ENCODE data around the gene COL12A1. TPM values are rescaled to one million over a fixed set of nuclear protein-coding genes. Genes with fewer than 3 reads are reported as not detected.

The COL12A1 gene
- total and polyA plus RNA-seq, 8 donors, result 23.1 to 74.3 (median 31.5) TPM

DNA sequence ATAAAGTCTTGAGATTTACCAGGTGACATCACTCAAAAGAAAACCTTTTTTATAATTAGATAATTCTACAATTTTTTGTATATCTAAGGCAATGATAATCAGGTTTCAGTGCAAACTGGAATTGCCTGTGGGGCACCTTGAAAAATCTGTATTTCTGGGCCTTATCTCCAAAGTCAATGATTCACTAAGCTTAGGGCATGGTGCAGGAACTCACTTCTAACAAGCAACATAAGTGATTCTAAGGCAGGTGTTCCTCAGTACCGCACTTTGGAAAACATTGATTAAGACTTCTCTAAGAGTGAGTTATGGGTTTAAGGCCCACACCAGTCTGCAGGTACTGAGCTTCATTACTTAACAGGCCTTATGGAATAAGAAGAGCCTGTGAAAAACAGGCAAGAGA is 115.3 kb downstream of the COL12A1 start:
- intact Hi-C loops (cut with DNase I), result no loop called here
- H3K9me3 ChIP-seq, result no peaks in the 10 kb centered on the region
- TF ChIP-seq, protein P1, sequence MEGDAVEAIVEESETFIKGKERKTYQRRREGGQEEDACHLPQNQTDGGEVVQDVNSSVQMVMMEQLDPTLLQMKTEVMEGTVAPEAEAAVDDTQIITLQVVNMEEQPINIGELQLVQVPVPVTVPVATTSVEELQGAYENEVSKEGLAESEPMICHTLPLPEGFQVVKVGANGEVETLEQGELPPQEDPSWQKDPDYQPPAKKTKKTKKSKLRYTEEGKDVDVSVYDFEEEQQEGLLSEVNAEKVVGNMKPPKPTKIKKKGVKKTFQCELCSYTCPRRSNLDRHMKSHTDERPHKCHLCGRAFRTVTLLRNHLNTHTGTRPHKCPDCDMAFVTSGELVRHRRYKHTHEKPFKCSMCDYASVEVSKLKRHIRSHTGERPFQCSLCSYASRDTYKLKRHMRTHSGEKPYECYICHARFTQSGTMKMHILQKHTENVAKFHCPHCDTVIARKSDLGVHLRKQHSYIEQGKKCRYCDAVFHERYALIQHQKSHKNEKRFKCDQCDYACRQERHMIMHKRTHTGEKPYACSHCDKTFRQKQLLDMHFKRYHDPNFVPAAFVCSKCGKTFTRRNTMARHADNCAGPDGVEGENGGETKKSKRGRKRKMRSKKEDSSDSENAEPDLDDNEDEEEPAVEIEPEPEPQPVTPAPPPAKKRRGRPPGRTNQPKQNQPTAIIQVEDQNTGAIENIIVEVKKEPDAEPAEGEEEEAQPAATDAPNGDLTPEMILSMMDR (IDR thresholded peaks at IDR 0.05), result no peak
- ATAC-seq, result no peak
- no peaks in the 10 kb centered on the region for H3K4me1 ChIP-seq
- H3K27ac ChIP-seq, result no peak overlapping the region
- H3K36me3 ChIP-seq, result no peaks in the 10 kb centered on the region
- H3K27me3 ChIP-seq, result peaks cover 0 to 4% of the 10 kb centered on the region in 2 donors
- DNase-seq, result peak in 1 of 4 donors; percentile 22
- H3K4me3 ChIP-seq, result no peak overlapping the region

DNA sequence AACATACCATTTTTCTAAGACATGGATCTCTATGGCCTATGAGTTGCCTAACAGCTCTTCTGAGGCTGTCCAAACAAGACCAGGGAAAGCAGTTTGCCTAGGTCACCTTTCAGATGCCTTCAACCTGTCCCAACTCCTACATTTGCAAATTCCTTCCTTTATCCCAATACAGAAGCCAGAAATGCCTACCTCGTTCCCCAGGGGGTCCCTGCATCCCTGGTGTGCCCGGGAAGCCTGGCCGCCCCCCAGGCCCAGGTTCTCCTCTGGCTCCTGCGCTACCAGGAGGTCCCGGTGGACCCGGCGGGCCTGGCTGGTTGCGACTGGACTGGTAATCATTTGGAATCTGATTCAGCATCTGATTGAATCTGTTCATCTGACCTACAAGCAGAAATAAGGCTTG is 115.9 kb downstream of the COL12A1 start:
- Histone ChIP-seq H3K36me3 (no peaks in the 10 kb centered on the region), H3K27ac (no peak overlapping the region), H3K4me3 (no peak overlapping the region), H3K4me1 (no peaks in the 10 kb centered on the region), H3K27me3 (peaks cover 0 to 11% of the 10 kb centered on the region in 2 donors), H3K9me3 (no peaks in the 10 kb centered on the region)
- ATAC-seq (no peak), DNase-seq (peak in 1 of 4 donors; percentile 73)
- TF ChIP-seq, protein P1 (IDR thresholded peaks at IDR 0.05), result no peak
- intact Hi-C loops (cut with DNase I), result no loop called here

DNA sequence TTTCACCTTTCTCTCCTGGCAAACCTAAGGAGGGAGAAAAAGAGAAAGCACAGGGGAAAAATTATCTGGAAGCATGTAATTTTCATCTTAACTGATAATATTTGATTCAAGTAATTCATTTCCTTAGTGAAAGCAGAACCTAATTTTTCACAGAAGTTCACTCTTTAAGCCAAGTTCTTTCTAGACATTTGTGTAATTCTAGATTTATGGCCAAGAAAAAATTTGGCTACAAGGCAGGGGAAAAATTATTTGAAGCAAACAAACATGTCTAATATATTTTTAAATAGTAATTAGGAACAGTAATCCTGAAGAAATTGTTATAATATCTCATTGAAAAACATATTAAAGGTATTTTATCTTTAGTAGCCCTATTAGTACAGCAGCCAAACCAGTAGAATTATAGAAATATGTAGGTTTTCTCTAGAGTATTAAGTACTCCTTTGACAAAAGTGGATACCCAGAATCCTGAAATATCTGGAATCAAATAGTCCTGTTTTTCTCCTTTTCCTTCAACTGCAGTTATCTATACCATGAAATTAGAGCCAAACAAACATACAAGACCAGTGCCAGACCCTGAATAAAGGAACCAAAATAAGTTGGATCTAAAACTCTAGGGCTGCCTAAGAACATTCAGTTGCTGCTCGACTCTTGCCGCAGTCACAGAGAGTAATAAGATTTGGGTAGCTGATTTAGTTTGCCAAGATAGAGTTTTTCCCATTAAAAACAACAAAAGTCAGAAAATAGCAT is 116.5 kb downstream of the COL12A1 start:
- intact Hi-C loops (cut with DNase I), result no loop called here
- Histone ChIP-seq H3K27ac (no peak overlapping the region), H3K27me3 (peaks cover 0 to 17% of the 10 kb centered on the region in 2 donors), H3K9me3 (no peaks in the 10 kb centered on the region), H3K4me1 (no peaks in the 10 kb centered on the region), H3K36me3 (no peaks in the 10 kb centered on the region), H3K4me3 (no peak overlapping the region)
- ATAC-seq (no peak), DNase-seq (no peak)
- TF ChIP-seq, protein P1 (IDR thresholded peaks at IDR 0.05), result no peak

DNA sequence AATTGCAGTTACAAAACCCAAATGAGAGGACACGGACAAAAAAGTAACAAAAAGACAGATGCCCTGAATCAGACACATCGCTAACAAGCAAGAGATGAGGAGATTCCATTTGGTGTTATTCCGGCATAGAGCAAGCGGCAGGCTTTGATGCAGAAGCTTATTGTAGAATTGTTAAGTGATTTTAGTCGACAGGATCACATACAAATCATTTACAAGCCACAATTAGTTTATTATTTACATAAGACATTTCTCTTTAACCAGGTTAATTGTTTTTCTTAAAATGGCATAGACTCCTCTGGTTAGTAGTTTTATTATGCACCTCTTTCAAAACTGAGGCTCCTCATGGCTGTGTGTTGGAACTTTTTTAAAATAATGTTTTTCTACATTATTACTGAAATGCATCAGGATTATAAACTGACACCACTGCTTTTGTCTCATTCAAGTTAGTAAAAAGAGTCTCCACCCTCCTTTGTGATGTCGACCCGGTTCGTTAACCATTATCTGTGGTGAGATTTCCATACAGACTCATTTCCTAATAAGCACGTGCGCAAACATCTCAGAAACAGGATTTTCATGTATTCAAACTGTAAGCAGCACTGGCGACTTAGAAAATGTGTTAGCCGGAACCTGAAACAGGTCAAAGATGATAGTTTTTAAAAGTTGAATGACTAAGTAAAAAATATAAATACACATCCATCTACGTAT is 119.8 kb downstream of the COL12A1 start:
- Histone ChIP-seq H3K4me3 (no peak overlapping the region), H3K4me1 (no peaks in the 10 kb centered on the region), H3K27ac (no peak overlapping the region), H3K9me3 (no peaks in the 10 kb centered on the region), H3K36me3 (no peaks in the 10 kb centered on the region), H3K27me3 (peaks cover 0 to 23% of the 10 kb centered on the region in 2 donors)
- intact Hi-C loops (cut with DNase I), result no loop called here
- DNase-seq (no peak), ATAC-seq (no peak)
- TF ChIP-seq, protein P1 (IDR thresholded peaks at IDR 0.05), result no peak

DNA sequence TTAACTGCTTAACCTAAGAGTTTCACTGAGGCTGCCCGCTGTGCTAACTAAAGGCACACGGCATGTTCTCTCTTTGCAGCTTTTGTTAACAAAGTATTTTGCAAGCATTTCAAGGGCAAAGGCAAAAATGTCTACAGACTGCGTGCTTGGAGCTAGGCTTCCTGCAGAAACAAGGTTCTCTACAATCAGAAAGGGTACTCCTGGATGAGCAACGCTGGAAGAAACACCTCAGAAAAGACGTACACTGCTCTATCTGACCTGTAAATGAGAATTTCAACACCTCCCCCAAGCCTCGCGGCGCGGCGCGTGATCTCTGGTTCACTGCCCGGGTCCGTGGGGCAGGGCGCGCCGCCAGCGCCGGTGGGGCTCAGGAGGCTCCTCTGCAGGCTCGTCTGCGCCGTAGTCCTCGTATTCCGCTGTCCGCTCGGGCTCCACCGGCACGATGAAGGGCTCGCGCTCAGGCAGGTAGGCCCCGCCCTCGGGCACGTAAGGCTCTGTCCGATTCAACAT is 120.9 kb downstream of the COL12A1 start:
- Histone ChIP-seq H3K36me3 (no peaks in the 10 kb centered on the region), H3K4me1 (no peaks in the 10 kb centered on the region), H3K4me3 (peak overlapping the region; percentile 7 to 10), H3K27ac (no peak overlapping the region), H3K9me3 (no peaks in the 10 kb centered on the region), H3K27me3 (peaks cover 0 to 23% of the 10 kb centered on the region in 2 donors)
- peak; percentile 96 for ATAC-seq
- TF ChIP-seq, protein P1 (IDR thresholded peaks at IDR 0.05), result no peak
- intact Hi-C loops (cut with DNase I), result no loop called here
- DNase-seq, result peak; percentile 36 to 85 (median 40)

Measured in left lung (tissue), 10 donors.